ENCODE results near the gene FXYD2.
"Not testable (repeated sequence)": the region's sequence is repeated elsewhere in the genome, so short reads cannot be mapped to it uniquely, and the experiment has no call there.

The FXYD2 gene

DNA sequence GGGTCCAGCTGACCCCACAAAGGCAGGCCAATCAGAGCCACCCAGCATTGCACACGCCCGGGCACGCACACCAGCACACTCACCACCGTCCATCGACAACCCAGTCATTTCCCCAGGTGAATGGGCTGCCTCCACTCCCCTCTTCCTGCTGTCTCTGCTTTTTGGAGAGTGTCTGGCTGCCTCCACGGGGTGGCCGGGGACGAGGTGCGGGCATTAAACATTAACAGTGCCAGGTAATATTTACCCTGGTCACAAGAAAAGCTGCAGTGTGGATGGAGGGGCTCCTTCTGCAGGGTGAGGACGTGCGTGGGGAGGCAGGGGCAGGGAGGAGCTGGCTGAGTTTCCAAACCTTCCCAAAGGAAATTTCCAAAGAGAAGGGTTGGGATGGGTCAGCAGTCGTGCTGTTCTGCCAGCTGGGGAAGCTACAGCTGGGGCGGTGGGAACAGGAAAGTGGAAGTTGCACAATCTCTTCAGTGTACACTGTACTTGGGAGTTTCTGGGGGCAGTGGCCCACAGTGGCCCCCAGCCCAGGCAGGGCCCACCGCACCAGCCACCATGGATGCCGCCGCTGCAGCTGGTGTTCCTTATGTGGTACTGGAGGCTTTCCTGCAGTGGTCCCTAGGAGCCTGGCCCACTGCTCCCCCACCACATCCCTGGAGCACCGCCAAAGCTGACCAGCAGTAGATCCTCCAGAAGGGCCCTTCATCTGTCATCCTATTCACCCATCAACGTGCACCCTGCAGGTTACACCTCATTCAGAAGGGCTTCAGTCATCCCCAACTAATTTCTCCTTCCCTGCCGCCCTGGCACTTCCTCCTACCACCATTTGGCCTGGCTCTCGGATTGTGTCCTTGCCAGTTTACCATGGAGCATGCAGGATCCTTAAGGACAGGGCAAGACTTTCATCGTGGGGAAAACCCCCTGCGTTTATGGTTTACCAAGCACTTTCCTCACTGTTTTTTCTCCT lies at the start of gene FXYD2:
Gene FXYD2 (minus strand): TSS at position 174 of the 967 bp plus-strand sequence. CDS start 66 bp downstream, at position 108.
- no peak for DNase-seq (ENCODE audit: low read depth in 2 of 2)

DNA sequence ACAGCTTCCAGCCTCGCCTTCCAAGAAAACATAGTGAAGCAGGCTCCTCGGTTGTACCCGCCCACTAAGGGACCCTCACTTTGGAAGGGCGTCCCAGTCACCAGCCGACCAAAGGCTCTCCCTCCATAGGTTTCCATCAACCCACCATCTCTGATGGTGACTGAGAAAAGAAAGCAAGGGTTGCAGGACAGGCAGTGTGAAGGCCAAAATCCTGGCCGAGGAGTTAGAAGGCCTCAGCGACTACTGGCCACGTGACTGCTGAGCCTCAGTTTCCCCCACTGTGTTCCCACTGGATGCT lies 49.2 kb upstream of the FXYD2 start:
- no peak for DNase-seq (ENCODE audit: low read depth in 2 of 2)

DNA sequence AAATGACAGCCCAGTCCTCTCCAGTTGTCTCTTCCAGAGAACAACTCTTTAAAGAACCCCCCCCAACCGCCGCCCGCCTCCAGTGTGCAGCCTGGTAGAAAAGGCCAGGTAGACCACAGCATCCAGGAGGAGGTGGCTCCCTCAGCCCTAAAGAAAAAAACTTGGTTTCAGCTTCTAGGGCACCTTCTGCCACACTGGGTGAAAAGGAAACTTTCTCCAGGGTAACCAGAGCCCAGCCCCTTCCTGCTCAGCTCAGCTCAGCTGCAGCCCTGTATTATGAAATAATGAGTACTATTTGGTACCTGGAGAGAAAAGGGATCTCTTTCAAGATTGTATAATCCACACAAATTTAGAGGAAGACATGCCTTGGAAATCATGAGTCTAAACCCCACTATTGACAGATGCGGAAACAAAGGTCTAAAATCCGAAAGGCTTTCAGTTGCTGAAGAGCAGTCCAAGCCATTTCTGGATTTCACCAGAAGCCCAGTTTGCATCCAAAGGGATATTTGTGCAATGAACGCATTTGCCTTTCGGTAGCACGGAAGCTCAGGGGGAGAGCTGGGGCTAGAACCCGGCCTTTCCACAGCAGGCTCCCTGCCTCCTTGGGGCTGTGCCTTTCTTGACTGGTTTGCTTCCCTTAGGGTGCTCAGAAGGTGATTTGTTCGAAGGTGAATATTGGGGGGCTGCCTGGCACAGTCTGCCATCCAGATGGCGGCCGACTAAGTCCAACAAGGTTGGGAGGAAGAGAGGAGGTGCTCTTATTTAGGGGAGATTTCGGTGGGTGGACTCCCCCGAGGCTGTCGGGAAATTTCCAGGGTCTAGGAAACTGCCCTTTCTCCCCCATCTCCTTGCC lies 48.7 kb upstream of the FXYD2 start:
- DNase-seq (ENCODE audit: low read depth in 2 of 2): no peak

DNA sequence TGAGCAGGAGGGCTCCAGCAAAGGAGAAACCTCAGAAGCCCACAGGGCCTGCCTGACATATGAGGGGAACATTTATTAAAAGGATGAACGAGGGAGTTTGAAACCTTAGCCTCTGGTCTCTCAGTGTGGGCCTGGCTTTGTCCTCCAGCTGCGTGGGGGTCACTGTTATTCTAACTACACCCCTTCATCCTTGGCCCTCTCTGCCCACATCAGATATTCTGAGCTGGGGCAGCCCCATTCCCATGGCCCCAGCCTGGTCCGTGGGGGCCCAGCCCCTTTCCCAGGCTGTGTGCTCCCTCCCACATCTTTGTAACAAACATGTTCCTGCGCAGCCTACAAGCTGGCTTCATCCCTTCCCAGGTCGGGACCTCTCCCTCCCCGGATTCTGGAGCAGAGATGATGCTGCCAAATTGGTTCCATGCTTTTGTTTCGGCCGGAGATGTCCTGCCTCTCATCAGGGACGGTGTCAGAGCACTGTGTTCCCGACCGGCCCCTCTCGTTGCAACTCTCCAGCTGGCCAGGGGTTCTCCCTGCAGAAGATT lies 47.9 kb upstream of the FXYD2 start:
- no peak for DNase-seq (ENCODE audit: low read depth in 2 of 2)

DNA sequence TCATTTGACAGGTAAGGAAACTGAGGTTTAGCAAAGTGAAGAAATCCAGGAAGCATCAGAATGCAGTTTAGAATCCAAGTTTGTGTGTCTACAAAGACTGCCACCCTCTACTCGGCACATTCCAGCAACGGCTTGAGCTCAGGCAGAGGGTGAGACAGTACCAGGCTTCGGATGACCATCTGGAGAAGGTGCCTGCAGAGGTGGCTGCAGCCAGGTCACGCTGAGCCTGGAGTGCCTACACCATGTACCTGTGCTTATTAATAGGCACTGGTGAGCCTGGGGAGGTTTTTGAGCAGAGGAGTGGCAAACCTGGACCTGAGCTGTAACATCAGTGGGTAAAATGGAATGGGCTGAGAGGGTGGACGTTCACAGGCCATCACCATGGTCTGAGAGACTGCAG lies 47.2 kb upstream of the FXYD2 start:
- no peak for DNase-seq (ENCODE audit: low read depth in 2 of 2)

DNA sequence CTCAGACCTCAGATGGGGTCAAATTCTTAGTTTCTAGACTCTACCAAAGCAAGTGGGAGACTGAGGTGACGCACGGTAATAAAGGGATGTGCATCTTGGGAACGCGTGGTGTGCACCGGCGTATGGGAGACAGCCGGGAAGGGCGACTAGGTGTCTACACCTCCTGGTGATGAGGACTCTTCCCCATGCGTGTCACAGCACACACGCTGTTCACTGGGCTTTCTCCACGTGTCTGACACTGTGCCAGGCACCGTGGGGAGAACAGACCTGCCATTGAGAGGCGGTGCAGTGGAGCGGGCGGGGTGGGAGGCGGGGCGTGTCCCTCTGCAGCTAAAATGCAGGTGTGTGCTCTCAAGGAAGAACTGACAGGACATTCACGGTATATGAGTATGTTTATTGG lies 46.6 kb upstream of the FXYD2 start:
- DNase-seq (ENCODE audit: low read depth in 2 of 2): no peak

DNA sequence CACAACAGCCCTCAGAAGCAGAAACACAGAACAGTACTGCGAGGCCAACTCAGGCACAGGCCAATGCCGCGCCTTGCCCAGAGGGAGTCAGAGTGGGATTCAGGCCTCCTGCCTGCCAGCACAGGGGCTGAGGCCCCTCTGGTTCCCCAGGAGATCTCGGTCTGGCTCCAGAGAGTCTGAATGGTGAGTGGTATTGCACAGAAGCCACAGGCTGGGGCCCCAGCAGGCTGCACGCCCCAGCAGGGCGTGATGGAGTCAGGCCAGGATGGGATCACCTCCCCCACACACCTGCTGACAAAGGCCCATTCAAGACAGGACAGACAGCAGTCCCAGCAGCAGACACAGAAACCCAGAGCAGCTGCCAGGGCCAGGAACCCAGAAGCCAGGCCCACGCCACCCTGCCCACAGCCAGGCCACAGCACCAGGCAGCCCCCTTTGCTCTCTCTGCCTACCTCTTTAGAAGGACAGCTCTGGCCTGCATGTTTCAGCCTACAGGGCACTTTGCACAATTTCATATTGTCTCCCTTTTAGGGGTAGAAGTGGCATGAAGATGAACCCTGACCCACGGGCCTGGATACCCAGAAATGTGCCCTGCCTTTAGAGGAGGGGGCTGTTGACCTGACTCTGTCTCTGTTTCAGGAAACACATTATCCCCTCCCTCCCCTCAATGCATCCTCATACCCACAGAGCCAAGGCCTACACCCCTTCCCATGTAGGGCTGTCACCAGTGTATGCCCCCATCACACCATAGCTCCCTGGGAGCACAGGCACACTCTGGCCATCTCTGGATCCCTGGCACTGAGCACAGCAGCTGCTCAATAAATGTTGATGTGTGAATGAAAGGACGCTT lies 45.8 kb upstream of the FXYD2 start:
- no peak for DNase-seq (ENCODE audit: low read depth in 2 of 2)

DNA sequence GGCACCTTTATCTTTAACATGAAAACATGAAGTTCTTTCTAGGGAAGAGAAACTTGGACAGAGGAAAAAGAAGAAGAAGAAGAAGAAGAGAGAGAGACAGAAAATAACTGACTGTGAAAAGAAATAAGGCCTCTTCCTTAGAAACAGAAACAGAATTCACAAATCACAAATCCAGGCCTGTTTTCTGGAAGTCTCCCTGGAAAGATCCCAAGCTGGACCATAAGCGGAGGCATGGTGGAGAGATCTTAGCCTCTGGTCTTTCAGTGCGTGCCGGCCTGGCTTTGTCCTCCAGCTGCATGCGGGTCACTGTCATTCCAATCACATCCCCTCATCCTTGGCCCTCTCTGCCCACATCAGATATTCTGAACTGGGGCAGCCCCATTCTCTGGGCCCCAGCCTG lies 45.1 kb upstream of the FXYD2 start:
- no peak for DNase-seq (ENCODE audit: low read depth in 2 of 2)

DNA sequence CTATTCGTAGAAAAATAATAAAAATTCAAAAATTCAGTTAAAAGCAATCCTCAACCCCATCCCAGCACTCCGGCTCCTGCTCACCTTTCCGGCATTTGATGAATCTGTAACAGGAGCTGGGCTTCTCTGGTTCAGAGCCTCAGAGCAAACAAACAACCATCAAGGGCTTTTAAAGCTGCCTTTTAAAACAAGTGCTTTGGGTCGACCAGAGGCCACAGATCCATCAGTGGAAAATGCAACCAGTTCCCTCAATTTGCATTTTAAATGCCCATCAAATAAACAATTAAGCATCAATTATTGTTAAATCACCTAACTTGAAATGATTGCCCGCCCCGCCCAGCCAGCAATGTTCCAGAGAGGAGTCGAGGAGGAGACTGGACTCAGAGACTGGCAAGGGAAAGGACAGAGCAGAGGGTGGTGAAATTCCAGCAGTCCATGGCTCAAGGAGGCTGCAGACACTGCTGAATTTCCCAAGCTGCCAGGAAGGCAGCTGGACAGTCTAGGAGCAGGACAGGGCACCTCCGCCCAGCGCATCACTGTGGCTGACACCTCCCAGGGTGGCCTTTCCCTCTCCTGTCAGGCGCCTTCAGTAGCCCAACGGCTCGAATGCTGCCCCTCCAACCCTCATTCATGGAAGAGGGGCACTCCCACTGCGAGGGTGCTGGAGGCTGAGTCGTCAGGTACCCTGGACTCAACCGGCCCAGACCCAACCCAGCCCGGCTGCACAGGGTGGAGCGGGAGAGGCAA lies 44.4 kb upstream of the FXYD2 start:
- no peak for DNase-seq (ENCODE audit: low read depth in 2 of 2)

DNA sequence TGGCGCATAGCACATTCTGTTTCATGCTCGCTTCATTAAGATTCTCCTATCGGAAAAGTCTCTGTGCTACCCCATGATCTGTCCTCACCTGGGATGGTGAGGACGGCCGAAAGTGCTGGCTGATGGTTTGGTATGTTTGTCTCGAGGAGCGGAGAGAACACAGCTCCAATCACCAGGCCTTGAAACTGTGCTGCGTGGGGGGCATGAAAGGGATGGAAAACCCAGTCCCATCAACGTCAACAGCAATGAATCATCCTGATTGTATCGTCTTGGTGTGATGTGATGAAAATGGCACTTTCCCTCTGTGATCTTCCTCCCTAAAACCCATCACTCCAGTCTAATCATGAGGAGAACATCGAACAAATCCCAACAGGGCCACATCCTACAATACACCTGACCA lies 43.5 kb upstream of the FXYD2 start:
- DNase-seq (ENCODE audit: low read depth in 2 of 2): no peak

DNA sequence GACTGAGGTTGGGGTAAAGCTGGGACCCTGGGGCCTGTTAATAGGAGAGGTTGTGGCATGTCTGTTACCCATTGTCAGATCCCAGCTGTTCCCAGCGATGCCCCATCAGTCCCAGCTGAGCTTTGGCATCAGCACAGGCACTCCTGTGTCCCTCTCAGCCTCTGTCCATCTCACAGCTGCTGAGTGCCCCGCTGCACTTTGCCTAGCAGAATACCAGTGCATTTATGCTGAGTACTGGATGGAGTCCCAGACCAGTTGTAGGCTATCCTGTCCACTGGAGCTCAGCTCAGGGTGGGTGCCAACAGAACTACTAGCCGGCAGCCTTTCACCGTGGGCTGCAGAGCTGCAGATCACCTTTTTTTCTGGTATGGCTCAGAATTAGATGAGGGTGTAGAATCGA lies 42.0 kb upstream of the FXYD2 start:
- DNase-seq (ENCODE audit: low read depth in 2 of 2): no peak

DNA sequence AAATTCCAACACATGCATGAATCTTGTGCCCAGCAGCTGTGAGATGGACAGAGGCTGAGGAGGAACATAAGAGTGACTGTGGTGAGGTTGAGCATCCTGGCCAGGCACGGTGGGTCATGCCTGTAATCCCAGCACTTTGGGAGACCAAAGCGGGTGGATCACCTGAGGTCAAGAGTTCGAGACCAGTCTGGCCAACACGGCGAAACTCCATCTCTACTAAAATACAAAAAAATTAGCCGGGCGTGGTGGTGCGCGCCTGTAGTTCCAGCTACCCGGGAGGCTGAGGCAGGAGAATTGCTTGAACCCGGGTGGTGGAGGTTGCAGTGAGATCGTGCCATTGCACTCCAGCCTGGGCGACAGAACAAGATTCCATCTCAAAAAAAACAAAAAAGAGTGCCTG lies 41.0 kb upstream of the FXYD2 start:
- not testable (repeated sequence) for DNase-seq (ENCODE audit: low read depth in 2 of 2)

DNA sequence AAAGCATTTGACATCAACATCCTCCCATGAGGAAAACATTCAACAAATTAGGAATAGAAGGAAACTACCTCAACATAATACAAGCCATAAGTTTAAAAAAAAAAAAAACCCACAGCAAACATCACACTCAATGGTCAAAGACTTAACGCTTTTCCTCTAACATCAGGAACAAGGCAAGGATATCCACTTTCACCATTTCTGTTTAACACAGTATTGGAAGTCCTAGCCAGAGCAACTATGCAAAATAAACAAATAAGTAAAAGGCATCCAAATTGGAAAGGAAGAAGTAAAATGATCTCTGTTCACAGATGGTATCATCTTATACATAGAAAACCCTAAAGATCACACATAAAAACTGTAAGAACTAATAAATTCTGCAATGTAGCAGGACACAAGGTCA lies 38.8 kb upstream of the FXYD2 start:
- DNase-seq (ENCODE audit: low read depth in 2 of 2): no peak

DNA sequence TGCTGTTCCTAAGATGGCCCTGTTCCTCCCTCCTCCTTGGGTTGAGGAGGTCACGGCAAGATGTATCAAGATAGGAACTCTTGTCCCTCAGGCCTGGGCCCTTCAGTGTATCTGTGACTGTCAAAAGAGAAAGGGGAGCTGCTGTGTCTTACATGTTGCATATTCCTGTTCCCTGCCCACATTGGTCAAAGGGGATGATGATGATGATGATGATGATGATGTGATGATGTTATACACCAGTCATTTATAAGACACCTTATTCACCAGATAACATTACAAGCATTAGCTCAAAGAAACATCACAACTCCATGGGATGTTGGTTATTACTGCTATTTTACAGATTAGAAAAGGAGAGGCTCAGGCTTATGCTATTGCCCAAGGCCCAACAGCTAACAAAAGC lies 38.2 kb upstream of the FXYD2 start:
- no peak for DNase-seq (ENCODE audit: low read depth in 2 of 2)

DNA sequence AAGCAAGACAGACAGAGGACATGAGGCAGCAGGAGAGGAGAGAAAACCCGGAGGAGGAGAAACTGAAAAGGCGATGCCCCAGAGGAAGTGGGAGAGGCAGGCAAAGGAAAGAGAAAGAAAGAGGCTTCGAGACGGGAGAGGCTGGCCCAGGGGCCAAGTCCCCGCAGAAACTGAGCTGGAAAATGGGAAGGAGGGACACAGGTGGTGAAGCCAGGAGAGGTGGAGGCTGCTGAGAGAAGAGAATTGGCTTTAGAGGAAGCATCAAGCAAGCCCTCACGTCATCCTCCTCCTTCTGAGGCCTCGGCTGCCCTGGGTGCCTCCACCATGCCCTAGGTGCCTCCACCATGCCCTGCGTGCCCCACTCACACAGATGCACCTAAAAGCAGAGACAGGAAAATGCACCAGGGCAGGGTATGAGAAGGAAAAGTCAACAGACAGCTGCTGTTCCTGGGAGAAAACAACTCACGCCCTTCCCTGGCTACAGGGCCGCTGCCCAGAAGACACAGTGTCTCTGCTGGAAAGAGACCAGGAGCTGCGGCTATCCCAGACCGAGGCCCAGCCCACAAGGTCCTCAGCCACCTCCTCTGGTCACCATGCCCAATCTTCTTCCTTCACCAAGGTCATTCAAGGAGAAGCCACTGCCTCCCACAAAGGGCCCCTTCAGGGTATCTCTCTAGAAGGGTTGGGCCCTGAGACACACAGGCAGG lies 37.6 kb upstream of the FXYD2 start:
- no peak for DNase-seq (ENCODE audit: low read depth in 2 of 2)

DNA sequence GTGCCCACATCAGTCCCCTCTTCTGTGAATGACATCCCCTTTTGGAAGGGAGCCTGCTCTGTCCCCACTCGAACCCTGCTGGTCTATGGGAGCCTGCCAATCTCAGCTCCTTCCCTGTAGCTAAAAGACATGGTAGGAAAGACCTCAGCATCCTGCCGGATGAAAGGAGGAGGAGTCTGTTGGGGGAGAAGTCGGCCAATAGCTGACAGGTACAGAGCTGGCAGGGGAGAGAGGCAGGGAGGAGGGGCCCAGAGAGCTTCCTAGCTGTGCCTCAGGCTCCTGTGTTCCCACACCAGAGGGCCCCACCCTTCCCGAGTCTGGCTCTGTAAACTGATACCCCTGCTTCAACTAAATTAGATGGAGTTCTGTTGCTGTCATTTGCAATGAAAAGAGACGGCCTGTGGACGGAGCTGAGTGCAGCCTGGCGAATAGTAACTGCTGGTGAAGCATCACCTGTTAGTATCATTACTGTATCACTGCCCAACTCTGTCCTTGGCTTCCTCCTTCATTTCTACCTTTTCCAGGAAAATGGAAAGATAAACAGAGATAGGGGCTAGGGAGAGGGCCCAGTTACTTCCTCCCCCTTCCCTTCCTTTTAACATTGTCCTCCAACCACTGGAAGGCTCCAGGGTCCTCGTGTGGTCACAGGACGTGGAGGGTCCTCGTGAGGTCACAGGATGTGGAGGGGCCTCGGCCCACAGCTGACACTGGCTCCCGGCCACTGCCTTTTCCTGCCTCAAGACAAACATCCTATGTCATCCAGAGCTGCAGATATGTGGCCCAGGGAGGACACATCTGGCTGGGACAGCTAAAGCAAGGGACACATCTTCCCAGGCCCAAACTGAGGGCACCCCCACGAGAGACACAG lies 36.8 kb upstream of the FXYD2 start:
- no peak for DNase-seq (ENCODE audit: low read depth in 2 of 2)

DNA sequence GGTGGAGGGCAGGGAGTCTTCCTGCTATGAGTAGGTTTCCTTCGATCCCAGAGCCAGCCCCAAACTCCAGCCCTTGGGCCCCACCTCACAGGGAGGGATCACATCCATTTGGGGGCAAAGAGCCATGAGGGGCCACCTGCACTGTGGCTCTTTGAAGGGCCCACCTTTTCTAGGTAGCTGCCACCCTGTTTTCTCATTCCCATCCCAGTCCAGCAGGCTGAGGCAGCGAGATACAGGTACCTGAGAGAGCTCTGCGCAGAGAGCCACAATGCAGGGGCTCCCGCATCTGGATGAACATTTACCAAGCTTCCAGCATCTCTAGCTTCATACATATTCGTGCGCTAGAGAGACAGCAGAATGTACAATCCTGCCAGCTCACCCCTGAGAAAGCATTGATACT lies 35.6 kb upstream of the FXYD2 start:
- DNase-seq (ENCODE audit: low read depth in 2 of 2): no peak

DNA sequence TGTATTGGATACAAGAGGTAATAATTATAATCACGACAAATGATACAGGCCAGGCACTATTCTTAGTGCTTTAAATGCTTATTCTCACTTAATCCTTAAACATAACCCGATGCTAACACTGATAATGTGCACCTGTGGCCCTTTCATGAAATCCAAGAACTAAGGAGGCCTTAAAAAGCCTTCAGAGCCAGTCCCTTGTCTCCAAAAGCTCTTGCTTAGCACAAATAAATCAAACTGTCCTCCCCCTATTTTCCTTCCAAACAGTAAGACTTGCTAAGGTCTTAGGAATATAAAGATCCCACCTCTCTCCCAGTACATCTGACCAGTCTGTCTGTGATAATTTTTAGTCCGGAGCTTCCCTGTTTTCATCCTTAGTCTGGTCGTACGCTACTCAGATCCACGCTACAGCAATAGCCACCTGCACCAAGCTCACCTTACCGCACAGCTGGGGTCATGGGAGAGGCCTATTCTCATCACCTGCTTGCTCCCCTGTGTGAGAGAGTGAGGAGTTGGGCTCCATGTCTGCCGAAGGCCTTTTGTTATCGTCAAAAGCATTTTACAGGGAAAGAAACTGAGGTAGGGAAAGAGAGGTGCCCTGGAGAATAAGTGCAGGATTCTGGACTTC lies 35.1 kb upstream of the FXYD2 start:
- no peak for DNase-seq (ENCODE audit: low read depth in 2 of 2)

DNA sequence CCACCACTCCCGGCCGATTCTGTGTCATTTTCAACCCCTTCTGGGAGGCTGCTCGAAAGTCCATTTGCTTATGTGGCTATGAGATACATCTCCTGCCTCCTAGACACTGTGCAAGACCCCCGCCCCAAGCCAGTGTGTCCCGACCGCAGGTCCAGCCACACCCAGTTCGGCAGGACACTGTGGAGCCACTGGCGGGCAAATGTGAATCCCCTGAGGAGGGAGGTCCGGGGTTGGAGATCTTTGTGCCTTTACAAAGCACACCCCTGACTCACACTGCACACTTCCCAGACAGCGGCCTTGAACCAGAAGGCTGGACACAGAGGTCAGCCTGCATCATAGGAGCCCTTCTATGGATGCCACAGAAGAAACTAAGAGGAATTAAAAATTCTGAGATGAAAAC lies 34.5 kb upstream of the FXYD2 start:
- DNase-seq (ENCODE audit: low read depth in 2 of 2): no peak

Data from stimulated activated CD4-positive, alpha-beta T cell treated with anti-CD3 and anti-CD28 coated beads, Interleukin-12 subunit alpha, Interleukin-12 subunit beta, amount 100 ng/mL, for 24 hours (primary cell).